HG03108 (cell line): ENCODE data around the gene UEVLD.

Experiments
- ATAC-seq: cut with Tn5 transposase; IDR thresholded peaks from one replicate; pipeline ENCODE4 v1.9.1; 2021; ENCODE audit warnings: moderate library complexity; ENCODE audit not compliant: unreplicated experiment

The UEVLD gene

GRCh38 chr11:18502352-18502751 is 86.2 kb downstream of the UEVLD start:
- ATAC-seq = no peak

GRCh38 chr11:18501629-18502028 is 86.9 kb downstream of the UEVLD start:
- ATAC-seq = no peak

GRCh38 chr11:18498039-18498438 is 90.5 kb downstream of the UEVLD start:
- no peak for ATAC-seq

GRCh38 chr11:18495703-18496102 is 92.8 kb downstream of the UEVLD start:
- no peak for ATAC-seq

- no peak for ATAC-seq
These were observed 93.3 kb downstream of the UEVLD start for GRCh38 chr11:18495271-18495670.

GRCh38 chr11:18493310-18493709 is 95.2 kb downstream of the UEVLD start:
- no peak for ATAC-seq

- no peak for ATAC-seq
These were observed 95.6 kb downstream of the UEVLD start for GRCh38 chr11:18492888-18493287.

GRCh38 chr11:18491924-18492323 is 96.6 kb downstream of the UEVLD start:
- no peak for ATAC-seq

- ATAC-seq = no peak
These were observed 97.6 kb downstream of the UEVLD start for GRCh38 chr11:18490736-18491485.

GRCh38 chr11:18490319-18490718 is 98.2 kb downstream of the UEVLD start:
- ATAC-seq = no peak

- ATAC-seq = no peak
These were observed 102.5 kb downstream of the UEVLD start for GRCh38 chr11:18485913-18486528.
